Measurements from ENCODE around the gene TNNI3. TPM values are rescaled to one million over a fixed set of nuclear protein-coding genes. Genes with fewer than 3 reads are reported as not detected.

TNNI3 gene
- total RNA-seq, 1 experiment from 2014 or later: 15.0 TPM

DNA sequence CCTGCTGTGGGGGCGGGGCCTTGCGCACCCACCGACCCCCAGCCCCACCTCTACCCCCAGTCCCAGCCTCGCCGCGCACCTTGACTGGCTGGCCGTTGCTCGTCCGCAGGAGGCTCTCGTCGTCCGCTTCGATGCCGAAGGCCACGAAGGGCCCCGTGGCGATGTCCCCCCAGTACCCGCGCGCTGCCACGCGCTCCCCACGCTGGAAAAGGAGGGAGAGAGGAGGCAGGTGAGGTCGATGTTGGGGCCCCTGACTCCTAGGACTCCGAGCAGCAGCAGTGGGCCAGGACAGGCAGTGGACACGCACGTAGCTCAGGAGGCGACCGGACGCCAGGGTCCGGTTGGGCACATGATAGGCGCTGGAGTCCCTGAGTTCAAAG lies 3.4 kb upstream of the TNNI3 start (continued):
- TF ChIP-seq ZBTB21 (CRISPR knock-in tag; IDR thresholded peaks at IDR 0.05; ENCODE audit: borderline replicate concordance) (0 out of 2 replicates have a peak, but pooled peaks have one; percentile 34), ZNF138 (CRISPR knock-in tag; conservative IDR thresholded peaks at IDR 0.05) (no peak), ZNF121 (CRISPR knock-in tag; IDR thresholded peaks at IDR 0.05) (peak; percentile 6; the same call in 1 of the 2 replicates), SP1 (CRISPR knock-in tag; conservative IDR thresholded peaks at IDR 0.05) (peak; percentile 3; the same call in 1 of the 2 replicates), PRRX2 (CRISPR knock-in tag; IDR thresholded peaks at IDR 0.05) (no peak), ZNF219 (CRISPR knock-in tag; IDR thresholded peaks at IDR 0.05; ENCODE audit: borderline replicate concordance) (no peak), TP53 (CRISPR knock-in tag; IDR thresholded peaks at IDR 0.05) (peak; percentile 76; the same call in 1 of the 2 replicates), NFATC4 (CRISPR knock-in tag; IDR thresholded peaks at IDR 0.05) (no peak)
- TF ChIP-seq, protein P1, sequence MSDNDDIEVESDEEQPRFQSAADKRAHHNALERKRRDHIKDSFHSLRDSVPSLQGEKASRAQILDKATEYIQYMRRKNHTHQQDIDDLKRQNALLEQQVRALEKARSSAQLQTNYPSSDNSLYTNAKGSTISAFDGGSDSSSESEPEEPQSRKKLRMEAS (CRISPR knock-in tag; IDR thresholded peaks at IDR 0.05): peak; percentile 28; the same call in 1 of the 2 replicates
- TF ChIP-seq, protein P2, sequence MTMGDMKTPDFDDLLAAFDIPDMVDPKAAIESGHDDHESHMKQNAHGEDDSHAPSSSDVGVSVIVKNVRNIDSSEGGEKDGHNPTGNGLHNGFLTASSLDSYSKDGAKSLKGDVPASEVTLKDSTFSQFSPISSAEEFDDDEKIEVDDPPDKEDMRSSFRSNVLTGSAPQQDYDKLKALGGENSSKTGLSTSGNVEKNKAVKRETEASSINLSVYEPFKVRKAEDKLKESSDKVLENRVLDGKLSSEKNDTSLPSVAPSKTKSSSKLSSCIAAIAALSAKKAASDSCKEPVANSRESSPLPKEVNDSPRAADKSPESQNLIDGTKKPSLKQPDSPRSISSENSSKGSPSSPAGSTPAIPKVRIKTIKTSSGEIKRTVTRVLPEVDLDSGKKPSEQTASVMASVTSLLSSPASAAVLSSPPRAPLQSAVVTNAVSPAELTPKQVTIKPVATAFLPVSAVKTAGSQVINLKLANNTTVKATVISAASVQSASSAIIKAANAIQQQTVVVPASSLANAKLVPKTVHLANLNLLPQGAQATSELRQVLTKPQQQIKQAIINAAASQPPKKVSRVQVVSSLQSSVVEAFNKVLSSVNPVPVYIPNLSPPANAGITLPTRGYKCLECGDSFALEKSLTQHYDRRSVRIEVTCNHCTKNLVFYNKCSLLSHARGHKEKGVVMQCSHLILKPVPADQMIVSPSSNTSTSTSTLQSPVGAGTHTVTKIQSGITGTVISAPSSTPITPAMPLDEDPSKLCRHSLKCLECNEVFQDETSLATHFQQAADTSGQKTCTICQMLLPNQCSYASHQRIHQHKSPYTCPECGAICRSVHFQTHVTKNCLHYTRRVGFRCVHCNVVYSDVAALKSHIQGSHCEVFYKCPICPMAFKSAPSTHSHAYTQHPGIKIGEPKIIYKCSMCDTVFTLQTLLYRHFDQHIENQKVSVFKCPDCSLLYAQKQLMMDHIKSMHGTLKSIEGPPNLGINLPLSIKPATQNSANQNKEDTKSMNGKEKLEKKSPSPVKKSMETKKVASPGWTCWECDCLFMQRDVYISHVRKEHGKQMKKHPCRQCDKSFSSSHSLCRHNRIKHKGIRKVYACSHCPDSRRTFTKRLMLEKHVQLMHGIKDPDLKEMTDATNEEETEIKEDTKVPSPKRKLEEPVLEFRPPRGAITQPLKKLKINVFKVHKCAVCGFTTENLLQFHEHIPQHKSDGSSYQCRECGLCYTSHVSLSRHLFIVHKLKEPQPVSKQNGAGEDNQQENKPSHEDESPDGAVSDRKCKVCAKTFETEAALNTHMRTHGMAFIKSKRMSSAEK (CRISPR knock-in tag; IDR thresholded peaks at IDR 0.05; ENCODE audit: borderline replicate concordance): no peak

DNA sequence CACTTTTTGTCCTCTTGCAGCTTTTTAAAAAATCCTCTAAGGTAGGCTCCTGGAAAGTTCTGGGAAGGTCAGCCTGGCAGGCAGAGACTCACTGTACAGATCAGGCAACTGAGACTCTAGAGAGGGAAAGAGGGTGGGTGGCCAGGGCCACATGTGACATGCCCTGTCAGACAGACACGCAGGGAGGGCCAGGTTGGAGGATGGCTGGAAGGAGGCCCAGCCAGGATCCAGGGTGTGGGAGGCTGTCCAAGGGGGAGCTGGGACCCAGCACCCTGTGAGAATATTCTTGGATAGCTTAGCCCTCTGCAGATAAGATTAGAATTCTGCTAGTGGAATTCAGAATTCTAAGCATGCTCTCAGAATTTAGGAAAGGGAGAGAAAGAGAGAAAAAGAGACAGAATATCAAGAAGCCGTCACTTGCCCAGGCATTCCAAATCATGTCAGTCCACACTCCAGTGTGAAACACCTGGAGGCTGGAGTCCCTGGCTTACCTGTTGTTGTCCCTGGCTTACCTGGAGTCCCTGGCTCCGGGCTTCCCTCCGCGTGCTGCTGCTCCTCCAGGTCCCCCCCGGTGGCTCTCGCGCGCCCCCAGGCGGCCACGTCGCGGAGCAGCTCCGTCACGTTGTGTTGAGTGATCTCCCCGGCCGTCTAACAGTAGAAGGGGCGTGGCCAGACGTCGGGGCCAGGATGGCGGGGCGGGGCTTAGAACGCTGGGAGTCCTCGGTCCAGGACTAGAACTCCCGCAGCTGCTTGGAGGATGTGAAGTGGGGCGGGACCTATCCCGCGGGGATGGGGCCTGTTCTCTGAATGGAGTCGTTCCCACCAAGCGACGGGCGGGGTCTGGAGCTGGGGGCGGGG lies 2.8 kb upstream of the TNNI3 start:
- TF ChIP-seq FOXK1 (CRISPR knock-in tag; IDR thresholded peaks at IDR 0.05) (0 out of 2 replicates have a peak, but pooled peaks have one; percentile 35), SP1 (CRISPR knock-in tag; conservative IDR thresholded peaks at IDR 0.05) (peak; percentile 96), ZNF232 (CRISPR knock-in tag; IDR thresholded peaks at IDR 0.05) (0 out of 2 replicates have a peak, but pooled peaks have one; percentile 23), ZNF317 (CRISPR knock-in tag; IDR thresholded peaks at IDR 0.05; ENCODE audit: borderline replicate concordance, low read depth) (no peak), NR2C2 (CRISPR knock-in tag; IDR thresholded peaks at IDR 0.05) (no peak), TEAD1 (CRISPR knock-in tag; IDR thresholded peaks at IDR 0.05) (no peak)
- TF ChIP-seq, protein P3, sequence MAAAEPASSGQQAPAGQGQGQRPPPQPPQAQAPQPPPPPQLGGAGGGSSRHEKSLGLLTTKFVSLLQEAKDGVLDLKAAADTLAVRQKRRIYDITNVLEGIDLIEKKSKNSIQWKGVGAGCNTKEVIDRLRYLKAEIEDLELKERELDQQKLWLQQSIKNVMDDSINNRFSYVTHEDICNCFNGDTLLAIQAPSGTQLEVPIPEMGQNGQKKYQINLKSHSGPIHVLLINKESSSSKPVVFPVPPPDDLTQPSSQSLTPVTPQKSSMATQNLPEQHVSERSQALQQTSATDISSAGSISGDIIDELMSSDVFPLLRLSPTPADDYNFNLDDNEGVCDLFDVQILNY (CRISPR knock-in tag; IDR thresholded peaks at IDR 0.05): peak; percentile 53; the same call in 1 of the 2 replicates
- TF ChIP-seq, protein P4, sequence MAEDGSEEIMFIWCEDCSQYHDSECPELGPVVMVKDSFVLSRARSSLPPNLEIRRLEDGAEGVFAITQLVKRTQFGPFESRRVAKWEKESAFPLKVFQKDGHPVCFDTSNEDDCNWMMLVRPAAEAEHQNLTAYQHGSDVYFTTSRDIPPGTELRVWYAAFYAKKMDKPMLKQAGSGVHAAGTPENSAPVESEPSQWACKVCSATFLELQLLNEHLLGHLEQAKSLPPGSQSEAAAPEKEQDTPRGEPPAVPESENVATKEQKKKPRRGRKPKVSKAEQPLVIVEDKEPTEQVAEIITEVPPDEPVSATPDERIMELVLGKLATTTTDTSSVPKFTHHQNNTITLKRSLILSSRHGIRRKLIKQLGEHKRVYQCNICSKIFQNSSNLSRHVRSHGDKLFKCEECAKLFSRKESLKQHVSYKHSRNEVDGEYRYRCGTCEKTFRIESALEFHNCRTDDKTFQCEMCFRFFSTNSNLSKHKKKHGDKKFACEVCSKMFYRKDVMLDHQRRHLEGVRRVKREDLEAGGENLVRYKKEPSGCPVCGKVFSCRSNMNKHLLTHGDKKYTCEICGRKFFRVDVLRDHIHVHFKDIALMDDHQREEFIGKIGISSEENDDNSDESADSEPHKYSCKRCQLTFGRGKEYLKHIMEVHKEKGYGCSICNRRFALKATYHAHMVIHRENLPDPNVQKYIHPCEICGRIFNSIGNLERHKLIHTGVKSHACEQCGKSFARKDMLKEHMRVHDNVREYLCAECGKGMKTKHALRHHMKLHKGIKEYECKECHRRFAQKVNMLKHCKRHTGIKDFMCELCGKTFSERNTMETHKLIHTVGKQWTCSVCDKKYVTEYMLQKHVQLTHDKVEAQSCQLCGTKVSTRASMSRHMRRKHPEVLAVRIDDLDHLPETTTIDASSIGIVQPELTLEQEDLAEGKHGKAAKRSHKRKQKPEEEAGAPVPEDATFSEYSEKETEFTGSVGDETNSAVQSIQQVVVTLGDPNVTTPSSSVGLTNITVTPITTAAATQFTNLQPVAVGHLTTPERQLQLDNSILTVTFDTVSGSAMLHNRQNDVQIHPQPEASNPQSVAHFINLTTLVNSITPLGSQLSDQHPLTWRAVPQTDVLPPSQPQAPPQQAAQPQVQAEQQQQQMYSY (CRISPR knock-in tag; IDR thresholded peaks at IDR 0.05): 0 out of 2 replicates have a peak, but pooled peaks have one; percentile 34
- TF ChIP-seq, protein P5, sequence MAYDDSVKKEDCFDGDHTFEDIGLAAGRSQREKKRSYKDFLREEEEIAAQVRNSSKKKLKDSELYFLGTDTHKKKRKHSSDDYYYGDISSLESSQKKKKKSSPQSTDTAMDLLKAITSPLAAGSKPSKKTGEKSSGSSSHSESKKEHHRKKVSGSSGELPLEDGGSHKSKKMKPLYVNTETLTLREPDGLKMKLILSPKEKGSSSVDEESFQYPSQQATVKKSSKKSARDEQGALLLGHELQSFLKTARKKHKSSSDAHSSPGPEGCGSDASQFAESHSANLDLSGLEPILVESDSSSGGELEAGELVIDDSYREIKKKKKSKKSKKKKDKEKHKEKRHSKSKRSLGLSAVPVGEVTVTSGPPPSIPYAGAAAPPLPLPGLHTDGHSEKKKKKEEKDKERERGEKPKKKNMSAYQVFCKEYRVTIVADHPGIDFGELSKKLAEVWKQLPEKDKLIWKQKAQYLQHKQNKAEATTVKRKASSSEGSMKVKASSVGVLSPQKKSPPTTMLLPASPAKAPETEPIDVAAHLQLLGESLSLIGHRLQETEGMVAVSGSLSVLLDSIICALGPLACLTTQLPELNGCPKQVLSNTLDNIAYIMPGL (CRISPR knock-in tag; IDR thresholded peaks at IDR 0.05): peak; percentile 92
- TF ChIP-seq, protein P6, sequence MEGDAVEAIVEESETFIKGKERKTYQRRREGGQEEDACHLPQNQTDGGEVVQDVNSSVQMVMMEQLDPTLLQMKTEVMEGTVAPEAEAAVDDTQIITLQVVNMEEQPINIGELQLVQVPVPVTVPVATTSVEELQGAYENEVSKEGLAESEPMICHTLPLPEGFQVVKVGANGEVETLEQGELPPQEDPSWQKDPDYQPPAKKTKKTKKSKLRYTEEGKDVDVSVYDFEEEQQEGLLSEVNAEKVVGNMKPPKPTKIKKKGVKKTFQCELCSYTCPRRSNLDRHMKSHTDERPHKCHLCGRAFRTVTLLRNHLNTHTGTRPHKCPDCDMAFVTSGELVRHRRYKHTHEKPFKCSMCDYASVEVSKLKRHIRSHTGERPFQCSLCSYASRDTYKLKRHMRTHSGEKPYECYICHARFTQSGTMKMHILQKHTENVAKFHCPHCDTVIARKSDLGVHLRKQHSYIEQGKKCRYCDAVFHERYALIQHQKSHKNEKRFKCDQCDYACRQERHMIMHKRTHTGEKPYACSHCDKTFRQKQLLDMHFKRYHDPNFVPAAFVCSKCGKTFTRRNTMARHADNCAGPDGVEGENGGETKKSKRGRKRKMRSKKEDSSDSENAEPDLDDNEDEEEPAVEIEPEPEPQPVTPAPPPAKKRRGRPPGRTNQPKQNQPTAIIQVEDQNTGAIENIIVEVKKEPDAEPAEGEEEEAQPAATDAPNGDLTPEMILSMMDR (IDR thresholded peaks at IDR 0.05): peak; percentile 95
- TF ChIP-seq, protein P1 (CRISPR knock-in tag; IDR thresholded peaks at IDR 0.05): peak; percentile 81; the same call in 1 of the 2 replicates
- Mint-ChIP-seq H3K27ac (no peak overlapping the region), H3K4me3 (peak overlapping the region; percentile 64), H3K9me3 (no peaks in the 10 kb centered on the region), H3K27me3 (ENCODE audit: low read depth) (peaks cover 77% of the 10 kb centered on the region), H3K36me3 (no peaks in the 10 kb centered on the region), H3K4me1 (peaks cover 21% of the 10 kb centered on the region)
- CTCF ChIA-PET: interaction anchor here (0.6 to 4.5 kb wide), 53 partner anchors 9 to 1106 kb away, joined by 3 to 108 read pairs (median 4); partner anchors contain the start of genes EPS8L1, HSPBP1, KMT5C and PPP1R12C
- ATAC-seq (peak; percentile 86), DNase-seq (ENCODE audit: low spot score) (peak; percentile 100)
- POLR2A ChIA-PET: interaction anchor here (0.6 to 1.9 kb wide), 6 partner anchors 11 to 279 kb away, joined by 3 to 11 read pairs (median 4); partner anchors contain the start of gene TNNT1

Measured in WTC11 (cell line).